ENCODE measurements around the gene WWTR1. TPM values are rescaled to one million over a fixed set of nuclear protein-coding genes. Genes with fewer than 3 reads are reported as not detected.

The WWTR1 gene
- total RNA-seq, 4 donors from 2014 or later, result 103 to 148 (median 116) TPM

DNA sequence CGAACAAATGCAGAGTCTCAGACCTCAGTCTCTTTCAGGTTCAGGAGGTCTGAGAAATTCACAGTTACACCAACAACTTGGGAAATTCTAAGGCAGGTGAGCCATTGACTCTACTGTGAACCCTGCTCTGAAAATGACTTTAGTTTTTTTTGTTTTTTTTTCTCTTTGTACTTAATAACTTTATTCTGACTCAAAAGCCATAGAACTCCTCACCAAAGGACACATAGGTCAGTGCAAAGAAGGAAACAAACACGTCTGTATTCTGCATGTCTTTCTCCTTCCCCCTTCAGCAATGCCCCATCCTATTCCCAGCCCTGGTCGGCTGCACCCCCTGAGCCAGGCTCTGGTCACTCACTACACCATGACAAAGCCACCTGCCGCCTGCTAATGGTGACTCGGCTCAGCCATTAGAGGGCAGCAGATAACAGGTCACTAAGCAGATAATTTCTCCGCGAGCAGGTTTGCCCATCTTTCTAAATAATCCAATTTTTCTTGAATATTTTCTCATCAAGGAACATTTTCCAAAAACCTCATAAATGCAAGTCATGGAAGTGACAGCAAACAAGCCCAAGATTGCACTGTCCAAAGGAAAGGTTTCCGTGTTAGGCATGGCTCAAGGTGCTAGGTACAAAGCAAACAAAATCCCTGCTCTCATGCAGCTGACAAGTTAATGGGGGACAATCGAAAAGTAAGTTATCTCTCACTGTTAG lies 145.6 kb downstream of the WWTR1 start:
- TF ChIP-seq, protein P1, sequence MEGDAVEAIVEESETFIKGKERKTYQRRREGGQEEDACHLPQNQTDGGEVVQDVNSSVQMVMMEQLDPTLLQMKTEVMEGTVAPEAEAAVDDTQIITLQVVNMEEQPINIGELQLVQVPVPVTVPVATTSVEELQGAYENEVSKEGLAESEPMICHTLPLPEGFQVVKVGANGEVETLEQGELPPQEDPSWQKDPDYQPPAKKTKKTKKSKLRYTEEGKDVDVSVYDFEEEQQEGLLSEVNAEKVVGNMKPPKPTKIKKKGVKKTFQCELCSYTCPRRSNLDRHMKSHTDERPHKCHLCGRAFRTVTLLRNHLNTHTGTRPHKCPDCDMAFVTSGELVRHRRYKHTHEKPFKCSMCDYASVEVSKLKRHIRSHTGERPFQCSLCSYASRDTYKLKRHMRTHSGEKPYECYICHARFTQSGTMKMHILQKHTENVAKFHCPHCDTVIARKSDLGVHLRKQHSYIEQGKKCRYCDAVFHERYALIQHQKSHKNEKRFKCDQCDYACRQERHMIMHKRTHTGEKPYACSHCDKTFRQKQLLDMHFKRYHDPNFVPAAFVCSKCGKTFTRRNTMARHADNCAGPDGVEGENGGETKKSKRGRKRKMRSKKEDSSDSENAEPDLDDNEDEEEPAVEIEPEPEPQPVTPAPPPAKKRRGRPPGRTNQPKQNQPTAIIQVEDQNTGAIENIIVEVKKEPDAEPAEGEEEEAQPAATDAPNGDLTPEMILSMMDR (IDR thresholded peaks at IDR 0.05), result peak; percentile 76 to 90 (median 82)
- no peak for TF ChIP-seq POLR2A (IDR thresholded peaks at IDR 0.05)
- Histone ChIP-seq H3K4me3 (no peak overlapping the region), H3K4me1 (no peaks in the 10 kb centered on the region), H3K27ac (no peak overlapping the region), H3K9me3 (no peaks in the 10 kb centered on the region), H3K27me3 (no peaks in the 10 kb centered on the region), H3K36me3 (no peaks in the 10 kb centered on the region)
- DNase-seq, result peak; percentile 64 to 69
- intact Hi-C loops (cut with DNase I; ENCODE audit: low total_unique reads), result loop anchor here (10.0 kb wide), 1 partner anchor 203 kb away; no protein-coding TSS in a partner anchor

DNA sequence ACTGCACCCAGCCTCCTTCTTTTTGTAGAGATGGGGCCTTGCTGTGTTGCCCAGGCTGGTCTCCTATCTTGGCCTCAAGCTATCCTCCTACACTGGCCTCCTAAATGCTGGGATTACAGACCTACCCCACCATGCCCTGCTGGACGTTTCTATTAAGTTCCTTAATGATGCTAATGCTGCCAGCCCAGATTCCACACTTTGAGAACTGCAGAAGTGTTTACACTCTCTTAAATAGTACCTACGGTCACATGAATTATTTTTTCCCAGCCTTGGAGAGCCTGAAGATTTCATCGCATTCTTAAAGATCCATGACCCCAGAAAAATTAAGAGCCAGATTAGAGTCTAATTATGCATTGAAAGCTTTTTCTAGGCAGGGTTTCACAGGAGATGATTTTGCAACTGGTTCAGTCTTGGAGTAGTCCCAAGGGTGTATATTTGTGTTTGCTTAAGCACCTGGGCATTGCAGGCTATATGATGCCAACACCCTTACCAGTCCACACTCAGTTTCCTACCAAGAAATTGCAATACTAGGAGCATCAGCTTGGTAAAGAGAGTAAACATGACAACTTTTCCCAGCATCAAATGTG lies 146.7 kb downstream of the WWTR1 start:
- intact Hi-C loops (cut with DNase I; ENCODE audit: low total_unique reads), result loop anchor here (10.0 kb wide), 1 partner anchor 204 kb away; no protein-coding TSS in a partner anchor
- H3K9me3 ChIP-seq, result no peaks in the 10 kb centered on the region
- no peak overlapping the region for H3K27ac ChIP-seq
- no peak overlapping the region for H3K4me3 ChIP-seq
- no peaks in the 10 kb centered on the region for H3K36me3 ChIP-seq
- H3K4me1 ChIP-seq, result no peaks in the 10 kb centered on the region
- DNase-seq, result no peak
- no peaks in the 10 kb centered on the region for H3K27me3 ChIP-seq
- TF ChIP-seq, protein P1 (IDR thresholded peaks at IDR 0.05), result no peak
- TF ChIP-seq POLR2A (IDR thresholded peaks at IDR 0.05), result no peak

DNA sequence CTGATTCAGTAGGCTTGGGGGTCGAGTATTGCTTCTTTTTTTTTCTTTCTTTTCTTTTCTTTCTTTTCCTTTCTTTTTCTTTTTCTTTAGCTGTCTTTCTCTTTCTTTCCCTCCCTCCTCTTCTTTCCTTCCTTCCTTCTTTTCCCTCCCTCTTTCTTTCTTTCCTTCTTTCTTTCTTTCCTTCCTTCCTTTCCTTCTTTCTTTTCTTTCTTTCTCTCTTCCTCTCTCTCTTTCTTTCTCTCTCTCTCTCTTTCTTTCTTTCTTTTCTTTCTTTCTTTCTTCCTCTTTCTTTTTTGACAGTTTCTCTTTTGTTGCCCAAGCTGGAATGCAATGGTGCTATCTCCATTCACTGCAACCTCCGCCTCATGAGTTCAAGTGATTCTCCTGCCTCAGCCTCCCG lies 147.3 kb downstream of the WWTR1 start:
- intact Hi-C loops (cut with DNase I; ENCODE audit: low total_unique reads), result loop anchor here (10.0 kb wide), 1 partner anchor 204 kb away; no protein-coding TSS in a partner anchor
- Histone ChIP-seq H3K27me3 (no peaks in the 10 kb centered on the region), H3K27ac (no peak overlapping the region)

DNA sequence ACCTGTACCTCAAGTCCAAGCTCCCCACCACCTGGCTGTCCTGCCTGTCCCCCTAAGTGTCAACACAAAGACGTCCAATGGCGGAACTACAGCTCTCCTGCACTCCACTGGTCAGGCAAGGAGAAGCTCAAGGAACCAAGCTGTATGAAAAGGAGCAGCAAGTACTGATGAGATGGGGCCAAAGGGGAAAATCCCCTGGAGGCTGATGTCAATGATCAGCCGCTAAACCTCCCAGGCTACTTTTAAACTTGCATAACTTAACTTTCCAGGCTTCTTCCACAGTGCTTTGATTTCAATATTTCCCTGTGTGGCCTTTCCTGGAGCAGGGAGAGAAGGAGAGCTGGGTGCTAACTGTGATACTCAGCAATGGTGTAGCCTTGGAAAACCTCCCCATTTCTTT lies 148.3 kb downstream of the WWTR1 start:
- DNase-seq, result no peak
- no peaks in the 10 kb centered on the region for H3K4me1 ChIP-seq
- intact Hi-C loops (cut with DNase I; ENCODE audit: low total_unique reads), result no loop called here
- no peaks in the 10 kb centered on the region for H3K36me3 ChIP-seq
- no peaks in the 10 kb centered on the region for H3K9me3 ChIP-seq
- H3K4me3 ChIP-seq, result no peak overlapping the region
- no peaks in the 10 kb centered on the region for H3K27me3 ChIP-seq
- TF ChIP-seq, protein P1 (IDR thresholded peaks at IDR 0.05), result no peak
- no peak for TF ChIP-seq POLR2A (IDR thresholded peaks at IDR 0.05)
- no peak overlapping the region for H3K27ac ChIP-seq

More for the DNA sequence above, 147.3 kb downstream of the WWTR1 start:
- no peak overlapping the region for H3K4me3 ChIP-seq
- no peaks in the 10 kb centered on the region for H3K9me3 ChIP-seq
- H3K4me1 ChIP-seq, result no peaks in the 10 kb centered on the region
- no peak for DNase-seq
- H3K36me3 ChIP-seq, result no peaks in the 10 kb centered on the region
- no peak for TF ChIP-seq POLR2A (IDR thresholded peaks at IDR 0.05)
- TF ChIP-seq, protein P1 (IDR thresholded peaks at IDR 0.05), result no peak

Measured in uterus (tissue), 4 donors.